ENCODE data around the gene GH1.
"Not testable (repeated sequence)": the region's sequence is repeated elsewhere in the genome, so short reads cannot be mapped to it uniquely, and the experiment has no call there.

DNA sequence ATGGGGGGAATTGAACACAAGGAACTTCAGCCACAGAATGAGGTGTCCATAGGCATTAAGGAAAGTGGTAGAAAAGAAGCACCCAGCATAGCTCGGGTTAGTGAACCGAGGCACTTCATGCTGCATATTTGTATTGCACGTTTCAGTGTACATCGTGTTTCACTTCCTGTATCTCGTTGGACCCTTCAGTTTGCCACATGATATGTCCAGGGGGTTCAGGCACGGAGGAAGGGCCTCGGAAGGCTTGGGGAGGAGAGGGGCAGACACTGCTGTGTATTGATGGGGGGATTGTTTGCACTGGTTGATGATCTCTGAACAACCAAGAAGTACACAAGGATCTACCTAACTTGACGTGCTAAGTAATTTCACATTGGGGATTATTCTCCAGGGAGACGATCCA lies 3.8 kb upstream of the GH1 start:
- TF ChIP-seq, protein P1, sequence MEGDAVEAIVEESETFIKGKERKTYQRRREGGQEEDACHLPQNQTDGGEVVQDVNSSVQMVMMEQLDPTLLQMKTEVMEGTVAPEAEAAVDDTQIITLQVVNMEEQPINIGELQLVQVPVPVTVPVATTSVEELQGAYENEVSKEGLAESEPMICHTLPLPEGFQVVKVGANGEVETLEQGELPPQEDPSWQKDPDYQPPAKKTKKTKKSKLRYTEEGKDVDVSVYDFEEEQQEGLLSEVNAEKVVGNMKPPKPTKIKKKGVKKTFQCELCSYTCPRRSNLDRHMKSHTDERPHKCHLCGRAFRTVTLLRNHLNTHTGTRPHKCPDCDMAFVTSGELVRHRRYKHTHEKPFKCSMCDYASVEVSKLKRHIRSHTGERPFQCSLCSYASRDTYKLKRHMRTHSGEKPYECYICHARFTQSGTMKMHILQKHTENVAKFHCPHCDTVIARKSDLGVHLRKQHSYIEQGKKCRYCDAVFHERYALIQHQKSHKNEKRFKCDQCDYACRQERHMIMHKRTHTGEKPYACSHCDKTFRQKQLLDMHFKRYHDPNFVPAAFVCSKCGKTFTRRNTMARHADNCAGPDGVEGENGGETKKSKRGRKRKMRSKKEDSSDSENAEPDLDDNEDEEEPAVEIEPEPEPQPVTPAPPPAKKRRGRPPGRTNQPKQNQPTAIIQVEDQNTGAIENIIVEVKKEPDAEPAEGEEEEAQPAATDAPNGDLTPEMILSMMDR (IDR thresholded peaks at IDR 0.05) = not testable (repeated sequence)
- TF ChIP-seq POLR2AphosphoS5 (IDR thresholded peaks at IDR 0.05; ENCODE audit: insufficient read depth in 1 of 2, low read depth in 1 of 2); POLR2A (IDR thresholded peaks at IDR 0.05): not testable (repeated sequence)

All from vagina (tissue), 2 donors.